Measurements from ENCODE around the gene SYNE2.
"Not testable (repeated sequence)": the region's sequence is repeated elsewhere in the genome, so short reads cannot be mapped to it uniquely, and the experiment has no call there.

SYNE2 gene

DNA sequence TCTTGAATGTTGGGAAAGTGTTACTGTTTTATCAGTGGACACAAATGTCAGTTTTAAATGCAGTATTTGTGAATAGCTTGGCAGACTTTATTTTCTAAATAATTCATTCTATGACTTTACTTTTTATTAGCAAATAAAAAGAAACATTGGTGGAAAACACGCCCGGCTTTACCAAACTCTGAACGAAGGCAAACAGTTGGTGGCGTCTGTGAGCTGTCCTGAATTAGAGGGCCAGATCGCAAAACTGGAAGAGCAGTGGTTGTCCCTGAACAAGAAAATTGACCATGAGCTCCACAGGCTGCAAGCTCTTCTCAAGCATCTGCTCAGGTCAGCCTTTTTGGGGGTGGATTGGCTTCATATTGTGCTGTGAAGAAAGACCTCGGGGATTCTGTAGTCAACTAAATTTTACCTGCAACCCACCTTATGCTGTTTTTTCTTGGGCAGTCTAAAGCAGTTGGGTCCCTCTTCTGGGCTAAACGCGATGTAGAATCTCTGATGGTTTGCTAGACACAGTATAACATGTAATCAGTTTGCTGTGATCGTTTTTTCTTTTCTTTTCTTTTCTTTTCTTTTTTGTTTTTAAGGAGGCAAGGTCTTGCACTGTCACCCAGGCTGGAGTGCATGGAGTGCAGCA lies 285.0 kb downstream of the SYNE2 start:
- DNase-seq = no peak

DNA sequence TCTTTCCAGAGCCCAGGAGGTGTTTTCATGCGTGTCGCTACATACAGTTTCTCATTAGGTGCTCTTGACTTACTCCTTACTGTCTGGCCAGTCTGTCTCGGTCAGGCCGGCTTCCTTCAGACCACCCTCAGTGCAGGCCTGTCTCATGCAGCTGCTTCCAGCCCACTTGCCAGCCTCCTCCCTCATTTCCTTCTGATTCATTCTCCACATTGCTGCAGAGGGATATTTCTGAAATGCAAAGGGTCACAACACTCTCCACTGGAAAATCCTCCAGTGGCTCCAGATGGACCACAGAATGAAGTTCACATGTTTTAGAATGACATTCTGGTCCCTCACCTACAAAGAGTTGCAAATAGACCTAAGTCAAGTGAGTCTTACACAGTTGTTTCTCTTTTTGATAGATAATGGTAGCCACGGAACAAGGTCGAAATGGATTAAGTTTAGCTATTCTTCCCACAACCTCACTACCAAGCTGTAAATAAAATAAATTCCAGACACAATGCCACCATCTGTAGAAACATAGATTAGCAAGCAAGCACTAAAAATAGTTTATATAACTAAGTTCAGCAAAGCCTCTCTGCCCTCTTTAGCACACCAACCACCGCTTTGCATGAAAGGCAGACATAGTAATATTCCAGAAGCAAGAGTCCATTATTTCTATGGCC lies 294.5 kb downstream of the SYNE2 start:
- no peak for DNase-seq

DNA sequence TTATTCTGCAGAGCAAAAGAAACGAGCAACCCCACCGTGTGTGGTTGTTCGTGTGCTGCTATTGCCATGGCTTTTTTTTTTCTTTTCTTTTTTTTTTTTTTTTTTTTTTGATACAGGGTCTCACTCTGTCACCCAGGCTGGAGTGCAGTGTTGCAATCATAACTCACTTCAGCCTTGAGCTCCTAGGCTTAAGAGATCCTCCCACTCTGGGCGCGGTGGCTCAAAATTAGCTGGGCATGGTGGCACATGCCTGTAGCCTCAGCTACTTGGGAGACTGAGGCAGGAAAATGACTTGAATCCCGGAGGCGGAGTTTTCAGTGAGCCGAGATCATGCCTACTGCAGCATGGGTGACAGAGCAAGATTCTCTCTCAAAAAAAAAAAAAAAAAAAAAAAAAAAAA lies 297.1 kb downstream of the SYNE2 start:
- peak; percentile 2 for DNase-seq

DNA sequence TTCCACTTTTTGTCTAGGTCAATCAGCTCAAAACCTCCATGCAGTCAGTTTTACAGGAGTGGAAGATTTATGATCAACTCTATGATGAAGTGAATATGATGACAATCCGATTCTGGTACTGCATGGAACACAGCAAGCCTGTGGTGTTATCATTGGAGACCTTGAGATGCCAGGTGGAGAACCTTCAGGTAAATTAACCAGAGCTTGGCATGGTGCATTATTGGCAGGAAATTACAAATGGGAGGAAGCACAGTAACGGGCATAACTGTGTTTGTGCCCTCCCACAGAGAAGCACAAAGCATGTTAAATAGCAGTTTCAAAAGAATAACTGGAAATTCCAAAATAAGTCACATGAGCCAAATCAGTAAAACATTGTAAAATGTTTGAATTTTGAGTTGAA lies 305.8 kb downstream of the SYNE2 start:
- DNase-seq = no peak

DNA sequence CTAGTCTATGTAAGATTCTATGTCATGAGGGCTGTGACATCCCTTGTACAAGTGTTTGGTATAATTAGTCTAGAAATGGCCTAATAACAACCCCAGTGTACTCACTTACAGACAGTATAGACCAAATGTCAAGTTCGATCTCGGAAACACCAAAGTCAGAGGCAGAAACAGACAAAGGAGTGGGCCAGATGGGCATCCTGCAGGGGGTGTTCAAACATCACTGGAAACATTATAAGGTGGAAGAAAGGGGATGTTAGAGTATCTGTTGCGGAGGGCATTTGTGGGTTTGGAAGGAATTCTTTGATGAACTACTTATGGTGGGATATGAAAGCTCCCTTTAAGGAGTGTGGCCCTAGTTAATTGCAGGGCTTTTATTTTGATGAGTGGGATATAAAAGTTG lies 306.8 kb downstream of the SYNE2 start:
- no peak for DNase-seq

DNA sequence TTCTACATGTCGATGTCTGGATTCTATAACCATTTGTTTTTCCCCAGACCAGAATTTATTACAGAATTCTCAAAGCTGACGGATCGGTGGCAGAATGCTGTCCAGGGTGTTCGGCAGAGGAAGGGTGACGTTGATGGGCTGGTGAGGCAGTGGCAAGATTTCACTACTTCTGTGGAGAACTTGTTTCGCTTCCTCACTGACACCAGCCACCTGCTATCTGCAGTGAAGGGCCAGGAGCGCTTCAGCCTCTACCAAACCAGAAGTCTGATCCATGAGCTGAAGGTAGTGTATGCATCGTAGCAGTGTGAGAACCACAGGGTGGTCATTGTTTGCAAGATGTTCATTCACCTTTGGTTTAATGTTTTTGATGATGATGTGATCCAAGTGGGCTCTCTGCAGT lies 317.4 kb downstream of the SYNE2 start:
- DNase-seq = peak; percentile 26

DNA sequence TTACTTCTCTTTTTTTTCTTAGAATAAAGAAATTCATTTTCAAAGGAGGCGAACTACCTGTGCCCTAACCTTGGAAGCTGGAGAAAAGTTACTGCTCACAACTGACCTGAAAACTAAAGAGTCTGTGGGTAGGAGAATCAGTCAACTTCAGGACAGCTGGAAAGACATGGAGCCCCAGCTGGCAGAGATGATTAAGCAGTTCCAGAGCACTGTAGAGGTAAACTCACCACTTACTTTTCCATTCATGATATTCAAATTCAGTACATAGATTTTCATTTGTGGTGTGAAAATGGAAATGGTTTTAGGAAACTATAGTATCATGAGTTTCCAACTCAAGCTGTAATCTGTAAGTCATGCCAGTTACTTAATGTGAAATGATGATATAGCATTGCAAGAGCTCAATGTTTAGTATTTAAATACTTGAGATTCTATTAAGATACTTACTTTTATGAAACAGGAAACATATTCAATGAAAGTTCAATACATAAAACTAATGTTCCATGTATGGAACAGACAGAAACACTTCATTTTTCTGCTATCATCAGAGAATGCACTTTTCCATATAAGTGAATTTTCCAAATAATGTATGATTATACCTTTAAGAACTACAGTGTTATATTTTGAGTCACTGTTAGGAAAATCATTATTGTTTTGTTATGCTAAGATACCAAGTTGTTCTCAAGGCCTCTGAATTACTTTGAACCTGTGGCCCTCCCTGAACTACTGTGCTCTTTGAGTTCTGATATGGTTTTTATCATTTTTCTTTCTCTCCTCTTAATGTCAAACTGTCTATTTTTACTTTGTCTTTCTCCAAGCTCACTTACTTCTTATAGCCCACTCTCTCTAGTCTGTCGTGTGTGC lies 322.3 kb downstream of the SYNE2 start:
- DNase-seq = no peak

DNA sequence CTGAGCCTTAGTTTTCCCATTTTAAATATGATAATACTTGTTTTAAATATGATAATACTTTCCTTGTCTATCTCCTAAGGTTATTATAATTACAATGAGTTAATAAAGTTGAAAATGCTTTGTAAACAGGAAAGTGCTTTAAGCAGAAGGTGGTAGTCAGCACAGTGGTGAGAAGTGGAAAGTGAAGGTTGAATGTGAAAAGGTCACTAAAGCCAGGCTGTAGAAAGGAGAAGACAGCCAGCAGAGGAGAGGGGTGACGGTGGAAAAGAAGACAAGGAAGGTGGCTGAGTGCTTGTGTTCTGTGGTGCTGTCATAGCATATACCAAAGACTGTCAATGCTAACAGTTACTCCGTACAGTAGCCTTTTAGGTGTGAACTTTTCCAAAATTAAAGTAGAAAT lies 323.5 kb downstream of the SYNE2 start:
- DNase-seq = no peak

DNA sequence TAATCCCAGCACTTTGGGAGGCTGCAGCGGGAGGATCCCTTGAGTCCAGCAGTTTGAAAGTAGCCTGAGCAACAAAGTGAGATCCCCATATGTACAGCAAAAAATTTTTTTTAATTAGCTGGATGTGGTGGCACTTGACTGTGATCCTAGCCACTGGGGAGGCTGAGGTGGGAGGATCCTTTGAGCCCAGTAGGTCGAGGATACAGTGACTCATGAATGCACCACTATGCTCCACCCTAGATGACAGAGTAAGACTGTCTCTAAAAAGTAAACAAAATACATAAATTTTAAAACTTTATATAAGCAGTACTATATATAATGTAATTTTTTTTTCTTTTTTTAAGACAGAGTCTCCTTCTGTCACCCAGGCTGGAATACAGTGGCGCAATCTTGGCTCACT lies 326.0 kb downstream of the SYNE2 start:
- DNase-seq = no peak

DNA sequence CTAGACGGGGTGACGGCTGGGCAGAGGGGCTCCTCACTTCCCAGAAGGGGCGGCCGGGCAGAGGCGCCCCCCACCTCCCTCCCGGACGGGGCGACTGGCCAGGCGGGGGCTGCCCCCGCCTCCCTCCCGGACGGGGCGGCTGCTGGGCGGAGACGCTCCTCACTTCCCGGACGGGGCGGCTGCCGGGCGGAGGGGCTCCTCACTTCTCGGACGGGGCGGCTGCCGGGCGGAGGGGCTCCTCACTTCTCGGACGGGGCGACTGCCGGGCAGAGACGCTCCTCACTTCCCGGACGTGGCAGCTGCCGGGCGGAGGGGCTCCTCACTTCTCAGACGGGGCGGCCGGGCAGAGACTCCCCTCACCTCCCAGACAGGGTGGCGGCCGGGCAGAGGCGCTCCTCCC lies 330.1 kb downstream of the SYNE2 start:
- DNase-seq = not testable (repeated sequence)

DNA sequence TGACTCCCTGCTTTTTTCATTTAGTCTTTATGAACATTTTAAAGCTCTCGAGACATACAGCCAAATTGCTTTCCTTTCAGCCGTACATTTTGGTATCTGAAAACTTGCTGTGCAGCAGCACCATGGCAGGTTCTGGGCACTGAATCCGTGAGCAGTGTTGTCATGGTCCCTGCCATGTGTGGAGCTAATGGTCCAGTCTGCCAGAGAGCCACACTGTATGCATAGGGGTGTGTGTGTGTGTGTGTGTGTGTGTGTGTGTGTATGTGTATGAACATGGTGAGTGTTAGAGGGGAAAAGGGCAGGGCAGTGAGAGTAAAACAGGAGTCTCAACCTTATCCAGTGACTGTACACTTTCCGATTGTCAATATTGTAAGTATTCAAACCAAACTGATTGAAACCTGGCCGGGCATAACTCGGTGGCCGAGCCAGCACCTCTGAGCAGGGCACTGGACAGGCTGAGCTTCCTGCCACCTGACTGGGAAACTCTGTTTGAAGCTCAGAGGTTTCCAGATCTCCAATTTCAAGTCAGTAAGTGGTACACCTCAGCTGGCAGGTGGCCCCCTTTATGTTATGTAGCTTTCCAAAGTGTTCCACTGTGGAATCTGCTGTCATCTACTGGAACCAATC lies 331.4 kb downstream of the SYNE2 start:
- DNase-seq = no peak

DNA sequence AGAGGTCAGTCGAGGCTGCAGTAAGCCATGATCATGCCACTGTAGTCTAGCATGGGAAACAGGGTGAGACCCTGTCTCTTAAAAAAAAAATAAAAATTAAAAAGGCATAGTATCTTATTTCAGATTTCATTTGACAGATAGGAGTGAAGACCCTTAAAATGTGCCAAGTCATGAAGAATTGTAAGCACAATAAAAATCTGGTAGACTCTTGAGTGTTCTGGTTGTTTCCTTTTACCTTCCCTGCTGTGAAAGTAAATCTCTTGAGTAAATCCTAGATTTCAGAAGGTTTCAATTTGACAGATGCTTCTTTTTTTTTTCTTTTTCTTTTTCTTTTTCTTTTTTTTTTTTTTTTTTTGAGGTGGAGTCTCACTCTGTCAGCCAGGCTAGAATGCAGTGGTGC lies 332.4 kb downstream of the SYNE2 start:
- no peak for DNase-seq

DNA sequence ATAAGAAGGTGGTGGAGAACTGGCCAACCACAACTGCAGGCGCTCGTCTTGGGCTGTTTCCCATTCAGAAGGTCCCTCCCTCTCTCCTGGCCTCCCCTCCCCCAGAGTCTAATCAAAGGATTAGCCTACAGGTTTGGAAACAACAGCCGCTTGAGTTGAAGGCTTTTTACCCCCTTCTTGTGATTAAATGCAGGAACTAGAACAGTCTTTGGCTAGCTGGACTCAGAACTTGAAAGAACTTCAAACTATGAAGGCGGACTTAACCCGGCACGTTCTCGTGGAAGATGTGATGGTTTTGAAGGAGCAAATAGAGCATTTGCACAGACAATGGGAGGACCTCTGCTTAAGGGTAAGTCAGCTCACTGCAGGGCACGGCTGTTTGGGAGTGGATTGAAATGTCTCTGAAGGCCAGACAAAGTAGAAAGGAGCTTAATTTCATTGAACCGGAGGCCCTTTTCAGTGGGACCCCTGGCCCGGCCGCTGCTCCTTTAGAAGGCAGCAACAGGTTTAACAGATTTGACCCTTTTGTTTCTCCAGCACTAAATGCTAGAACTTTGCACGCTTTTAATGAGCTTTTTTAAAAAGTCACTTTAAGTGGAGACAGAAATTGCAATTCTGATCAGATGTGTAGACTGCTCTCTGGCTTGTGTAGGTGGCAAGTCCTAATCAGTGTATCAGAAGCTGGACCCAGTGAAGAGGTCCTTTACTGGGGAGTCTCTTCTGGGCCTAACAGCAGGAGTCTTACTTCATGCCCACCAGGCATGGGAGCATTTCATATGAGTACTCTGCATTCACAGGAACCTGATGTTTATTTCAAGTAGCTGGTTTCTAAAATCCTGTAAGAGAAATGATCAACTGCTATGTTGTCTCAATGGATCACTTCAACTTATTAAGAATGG lies 333.7 kb downstream of the SYNE2 start:
- DNase-seq = no peak

DNA sequence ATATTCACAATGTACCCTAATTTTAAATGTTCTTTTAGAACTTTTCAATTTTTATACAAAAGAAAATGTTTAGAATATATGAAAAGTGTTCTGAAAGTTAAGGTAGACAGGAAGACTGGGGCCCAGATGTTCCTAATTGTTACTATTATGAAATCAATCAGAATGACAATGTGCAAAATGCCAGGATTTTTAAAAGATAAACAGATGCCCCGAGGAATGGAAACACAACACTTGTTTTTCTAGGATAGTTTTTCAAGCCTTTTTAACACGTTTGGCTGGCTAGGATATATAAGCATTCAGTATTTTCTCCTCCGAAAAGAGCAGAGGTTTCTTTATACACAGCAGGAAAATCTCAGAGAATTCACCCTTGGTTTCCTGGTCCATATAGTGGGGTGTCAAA lies 334.5 kb downstream of the SYNE2 start:
- no peak for DNase-seq

DNA sequence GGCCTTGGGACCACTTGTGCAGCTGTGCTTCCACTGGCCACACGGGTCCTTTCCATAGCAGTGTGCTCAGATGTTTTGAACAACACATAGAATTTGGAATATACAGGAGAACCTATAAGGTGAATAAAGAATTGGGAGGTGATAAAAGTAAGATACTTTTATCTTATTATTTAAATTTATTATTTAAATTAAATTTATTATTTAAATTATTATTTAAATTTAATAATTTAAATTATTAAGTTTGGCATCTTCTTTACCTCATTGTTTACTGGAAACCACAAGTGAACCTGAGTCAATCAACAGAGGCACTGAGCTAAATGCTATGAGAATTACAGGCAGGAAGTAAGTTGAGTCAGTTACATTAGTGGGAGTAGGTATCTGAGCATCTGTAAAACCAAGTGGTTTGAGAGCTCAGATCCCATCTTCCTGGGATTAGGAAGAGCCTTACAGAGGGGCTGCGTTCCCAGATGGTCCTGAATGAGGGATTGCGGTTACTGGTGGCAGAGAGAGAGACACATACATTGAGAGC lies 338.2 kb downstream of the SYNE2 start:
- no peak for DNase-seq

DNA sequence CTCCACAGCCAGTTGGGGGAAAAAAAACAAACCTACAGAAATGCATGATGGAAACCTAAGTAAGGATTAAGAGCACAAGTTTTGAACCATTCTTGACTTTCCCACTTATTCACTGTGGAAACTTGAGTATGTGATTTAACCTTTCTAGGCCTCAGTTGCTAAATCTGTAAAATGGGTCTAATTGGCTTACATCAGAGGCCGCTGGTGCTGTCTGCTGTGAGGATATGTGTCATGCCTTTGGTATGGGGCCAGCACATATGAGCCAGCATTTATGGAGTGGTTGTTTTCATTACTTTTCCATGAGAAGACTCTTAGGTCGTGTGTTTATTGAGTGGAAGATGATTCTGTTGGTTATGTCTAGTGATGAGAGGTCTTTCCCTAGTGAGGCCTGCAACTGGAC lies 339.0 kb downstream of the SYNE2 start:
- DNase-seq = no peak

DNA sequence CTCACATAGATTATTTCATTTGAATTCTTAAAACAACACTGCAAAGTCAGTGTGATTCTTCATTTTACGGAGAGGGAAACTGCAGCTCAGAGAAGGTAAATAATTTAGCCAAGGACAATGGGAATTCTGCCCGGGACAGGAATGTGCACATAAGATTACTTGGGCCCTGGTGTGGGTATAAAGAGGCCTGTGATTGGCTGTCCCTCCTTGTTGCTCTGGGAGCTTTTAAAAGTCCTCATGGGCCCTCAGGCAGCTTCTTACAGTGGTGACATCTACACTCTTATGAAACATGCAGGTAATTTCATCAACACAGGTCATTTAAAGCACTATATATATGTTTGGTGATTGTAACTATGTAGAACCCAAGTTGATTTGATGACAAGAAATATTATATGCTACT lies 341.0 kb downstream of the SYNE2 start:
- DNase-seq = no peak

DNA sequence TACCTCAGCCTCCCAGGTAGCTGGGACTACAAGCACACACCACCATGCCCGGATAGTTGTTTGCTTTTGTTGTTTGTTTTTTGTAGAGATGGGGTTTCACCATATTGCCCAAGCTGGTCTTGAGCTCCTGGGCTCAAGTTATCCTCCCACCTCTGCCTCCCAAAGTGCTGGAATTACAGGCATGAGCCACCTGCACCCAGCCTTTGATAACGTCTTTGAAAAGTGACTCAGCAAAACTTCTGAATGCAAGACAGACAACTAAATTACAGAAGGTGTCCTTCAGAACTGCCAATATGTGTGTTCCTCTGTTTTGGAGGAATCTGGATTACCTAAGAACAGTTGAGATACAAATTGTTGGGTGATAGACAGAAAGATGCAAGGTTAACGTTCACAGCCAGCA lies 341.6 kb downstream of the SYNE2 start:
- no peak for DNase-seq

DNA sequence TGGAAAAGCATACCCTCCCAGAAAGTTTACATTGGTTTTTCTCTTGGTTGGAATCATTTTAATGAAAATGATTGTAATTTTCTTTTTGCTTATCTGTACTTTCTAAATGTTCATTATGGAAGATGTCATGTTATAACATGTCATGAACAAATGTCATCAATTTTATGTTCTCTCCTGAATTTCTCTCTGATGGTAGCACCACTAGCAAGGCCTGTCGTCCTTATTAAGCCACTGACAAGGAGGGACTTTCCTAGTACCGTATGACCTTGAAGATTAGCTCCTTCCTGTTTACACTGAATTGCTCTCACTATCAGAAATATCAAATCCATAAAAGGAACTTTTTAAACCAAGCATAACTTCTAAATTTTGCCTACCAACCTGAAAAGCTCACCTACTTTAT lies 342.4 kb downstream of the SYNE2 start:
- no peak for DNase-seq

DNA sequence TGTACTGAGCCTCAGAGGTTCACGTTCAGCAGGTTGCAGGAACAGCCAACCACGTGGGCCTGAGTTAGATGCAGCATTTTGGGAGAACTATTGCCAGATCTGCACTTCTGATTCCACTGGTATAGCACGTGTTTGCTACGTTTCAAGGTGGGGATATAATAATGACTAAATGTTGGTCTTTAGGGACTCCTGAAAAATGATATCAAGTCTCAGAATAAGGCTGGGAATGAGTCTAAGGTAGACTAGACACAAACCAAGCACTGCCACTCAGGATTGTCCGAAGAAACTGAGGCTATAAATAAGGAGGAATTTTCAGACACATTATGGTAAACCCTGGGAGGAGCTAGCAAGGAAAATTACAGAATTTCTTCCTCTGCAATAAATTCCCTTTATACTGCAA lies 343.3 kb downstream of the SYNE2 start:
- DNase-seq = no peak

DNA sequence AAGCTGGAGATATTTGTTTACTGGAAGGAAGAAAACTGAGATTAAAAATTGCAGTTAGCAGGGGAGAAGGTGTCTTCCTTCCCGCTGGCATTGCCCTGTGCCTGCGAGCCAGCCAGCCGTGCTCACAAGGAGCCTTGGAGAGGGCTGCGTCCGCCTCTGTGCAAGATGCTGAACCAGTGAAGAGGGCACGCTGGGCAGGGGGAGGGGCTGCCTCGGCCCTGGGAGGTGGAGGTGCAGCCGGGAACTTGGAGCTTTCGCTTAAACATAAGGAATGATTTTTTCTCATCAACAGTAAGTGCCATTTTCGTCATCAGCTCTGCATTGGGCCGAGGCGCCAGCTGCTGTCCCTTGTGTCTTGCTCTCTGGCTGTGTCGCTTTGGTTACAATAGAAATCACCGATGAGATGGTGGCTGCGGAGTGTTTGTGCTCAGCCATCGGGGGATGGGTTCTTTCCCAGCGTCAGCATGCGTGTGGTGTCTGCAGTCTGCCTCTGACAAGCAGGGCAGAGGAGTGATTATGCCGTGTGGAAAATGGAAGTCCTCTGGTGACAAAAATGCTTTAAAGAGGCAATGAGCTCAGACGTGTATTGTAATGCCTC lies 344.1 kb downstream of the SYNE2 start:
- DNase-seq = no peak

DNA sequence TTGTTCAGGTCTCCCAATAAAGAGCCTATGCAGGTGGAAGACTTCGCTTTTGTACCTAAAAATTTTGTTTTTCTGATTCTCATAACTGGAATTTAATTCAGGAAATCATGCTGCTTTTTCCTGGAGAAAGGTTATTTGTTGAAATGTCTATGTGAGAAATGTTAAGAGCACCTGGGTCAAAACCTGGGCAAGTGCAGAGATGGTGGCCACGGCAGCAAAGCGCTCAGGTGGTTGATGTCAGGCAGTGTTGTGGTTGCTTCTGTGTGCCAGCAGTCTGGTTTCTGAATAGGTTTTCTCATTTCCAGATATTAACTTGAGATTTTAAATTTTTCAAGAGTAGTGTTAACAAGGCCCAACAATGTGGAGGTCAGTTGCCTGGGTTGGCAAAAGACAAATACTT lies 345.2 kb downstream of the SYNE2 start:
- DNase-seq = no peak
